Body of pancreas (tissue), 4 donors: ENCODE results near the gene LRRC8B.

Source experiments
- CTCF ChIP-seq, 7 experiments: fragments of 450-650 bp in 4 of 7; fragments of 200-600 bp in 3 of 7; sonication (generic) in 3 of 7; IDR thresholded peaks; one replicate each; pipeline ENCODE4 v1.5.1; 2016 to 2019; ENCODE audit warnings: antibody characterized with exemption in 7 of 7
- POLR2A ChIP-seq, 3 donors: fragments of 450-650 bp; IDR thresholded peaks; one replicate each; pipeline ENCODE4 v1.6.1; 2016; ENCODE audit warnings: antibody characterized with exemption in 3 of 3, mild to moderate bottlenecking in 2 of 3

- no peak for TF ChIP-seq CTCF (IDR thresholded peaks at IDR 0.05)
- no peak for TF ChIP-seq POLR2A (IDR thresholded peaks at IDR 0.05)
These were observed 96.0 kb downstream of the LRRC8B start for GRCh38 chr1:89620664-89621063.
